H9 (cell line): ENCODE results near the gene SLC23A2. TPM values are rescaled to one million over a fixed set of nuclear protein-coding genes. Genes with fewer than 3 reads are reported as not detected.

ENCODE experiments used
- DNase-seq: peaks from one replicate; pipeline ENCODE4 v3.0.0-alpha.2; 2017
- H2AFZ ChIP-seq: one replicate; pipeline ENCODE4 v1.6.1; 2013; ENCODE audit warnings: mild to moderate bottlenecking, low read length, control low read depth, moderate library complexity
- H2AK5ac ChIP-seq: 2 replicates; pipeline ENCODE4 v1.6.1; 2013; ENCODE audit warnings: low read length, control low read depth, mixed read lengths; ENCODE audit not compliant: insufficient read length
- H2BK120ac ChIP-seq: one replicate; pipeline ENCODE4 v1.6.1; 2013; ENCODE audit warnings: low read depth, mild to moderate bottlenecking, low read length, control low read depth, inconsistent platforms; ENCODE audit not compliant: poor library complexity, severe bottlenecking
- H2BK12ac ChIP-seq: 2 replicates; pipeline ENCODE4 v1.6.1; 2013; ENCODE audit warnings: low read length, control low read depth, mixed read lengths, low read depth; ENCODE audit not compliant: insufficient read length
- H2BK15ac ChIP-seq: 2 replicates; pipeline ENCODE4 v1.6.1; 2013; ENCODE audit warnings: low read depth, low read length, control low read depth
- H2BK20ac ChIP-seq: one replicate; pipeline ENCODE4 v1.6.1; 2013; ENCODE audit warnings: low read depth, mild to moderate bottlenecking, low read length, control low read depth, inconsistent platforms; ENCODE audit not compliant: poor library complexity, severe bottlenecking
- H2BK5ac ChIP-seq: 2 replicates; pipeline ENCODE4 v1.6.1; 2013; ENCODE audit warnings: low read length, control low read depth, mixed read lengths; ENCODE audit not compliant: insufficient read length
- H3K14ac ChIP-seq: 2 replicates; pipeline ENCODE4 v1.6.1; 2013; ENCODE audit warnings: low read length, control low read depth; ENCODE audit not compliant: insufficient read depth
- H3K18ac ChIP-seq: 2 replicates; pipeline ENCODE4 v1.6.1; 2013; ENCODE audit warnings: low read depth, mild to moderate bottlenecking, mixed read lengths, low read length, control low read depth; ENCODE audit not compliant: insufficient read length
- H3K23ac ChIP-seq: 2 replicates; pipeline ENCODE4 v1.6.1; 2013; ENCODE audit warnings: low read length, control low read depth, mixed read lengths, low read depth; ENCODE audit not compliant: insufficient read length
- H3K23me2 ChIP-seq: 2 replicates; pipeline ENCODE4 v1.6.1; 2013; ENCODE audit warnings: low read depth, mild to moderate bottlenecking, mixed read lengths, low read length, control low read depth; ENCODE audit not compliant: insufficient read length, poor library complexity, severe bottlenecking
- H3K27ac ChIP-seq: 2 replicates; pipeline ENCODE4 v1.5.1; 2013; ENCODE audit warnings: low read length, control low read depth, mixed read lengths, low read depth; ENCODE audit not compliant: insufficient read length
- H3K27me3 ChIP-seq: 2 replicates; pipeline ENCODE4 v1.6.1; 2013; ENCODE audit warnings: low read length, control low read depth, inconsistent platforms; ENCODE audit not compliant: insufficient read depth
- H3K4ac ChIP-seq: 2 replicates; pipeline ENCODE4 v1.6.1; 2013; ENCODE audit warnings: low read depth, mild to moderate bottlenecking, control low read depth, inconsistent platforms, low read length, moderate library complexity
- H3K4me1 ChIP-seq: 2 replicates; pipeline ENCODE4 v1.6.1; 2013; ENCODE audit warnings: low read length, control low read depth, inconsistent platforms; ENCODE audit not compliant: insufficient read depth
- H3K4me2 ChIP-seq: 2 replicates; pipeline ENCODE4 v1.6.1; 2013; ENCODE audit warnings: low read length, control low read depth, mixed read lengths; ENCODE audit not compliant: insufficient read length, insufficient read depth
- H3K56ac ChIP-seq: 2 replicates; pipeline ENCODE4 v1.6.1; 2013; ENCODE audit warnings: low read depth, mild to moderate bottlenecking, mixed read lengths, low read length, control low read depth; ENCODE audit not compliant: insufficient read length
- H3K79me1 ChIP-seq: 2 replicates; pipeline ENCODE4 v1.6.1; 2013; ENCODE audit warnings: low read depth, mild to moderate bottlenecking, moderate library complexity, low read length, control low read depth, inconsistent platforms; ENCODE audit not compliant: insufficient read depth, poor library complexity, severe bottlenecking
- H3K79me2 ChIP-seq: 2 replicates; pipeline ENCODE4 v1.6.1; 2013; ENCODE audit warnings: low read length, control low read depth, inconsistent platforms; ENCODE audit not compliant: insufficient read depth
- H3K9ac ChIP-seq: 2 replicates; pipeline ENCODE4 v1.6.1; 2013; ENCODE audit warnings: low read length, control low read depth, mixed read lengths; ENCODE audit not compliant: insufficient read length; ENCODE audit errors: extremely low read depth
- H3K9me3 ChIP-seq: one replicate; pipeline ENCODE4 v1.6.1; 2013; ENCODE audit warnings: low read depth, low read length, inconsistent platforms; ENCODE audit not compliant: control insufficient read depth
- H3T11ph ChIP-seq: one replicate; pipeline ENCODE4 v1.6.1; 2013; ENCODE audit warnings: mild to moderate bottlenecking, low read length, control low read depth, inconsistent platforms
- H4K20me1 ChIP-seq: one replicate; pipeline ENCODE4 v1.6.1; 2013; ENCODE audit not compliant: control insufficient read depth, insufficient read length, insufficient read depth
- H4K5ac ChIP-seq: 2 replicates; pipeline ENCODE4 v1.6.1; 2013; ENCODE audit warnings: low read depth, mild to moderate bottlenecking, mixed read lengths, low read length, control low read depth; ENCODE audit not compliant: insufficient read length
- H4K8ac ChIP-seq: replicated peaks from 2 replicates; pipeline ENCODE4 v1.6.1; 2013; ENCODE audit warnings: low read length, control low read depth, mixed read lengths, low read depth; ENCODE audit not compliant: insufficient read length
- H4K91ac ChIP-seq: 2 replicates; pipeline ENCODE4 v1.6.1; 2013; ENCODE audit warnings: low read depth, mild to moderate bottlenecking, moderate library complexity, mixed read lengths, low read length, control low read depth; ENCODE audit not compliant: insufficient read length
- H3K27ac Mint-ChIP-seq, 3 experiments: 2 replicates in 2 of 3; 3 replicates in 1 of 3; pipeline ENCODE4 v1.8.0; 2020 to 2021; ENCODE audit warnings: mixed read lengths in 3 of 3, mild to moderate bottlenecking in 1 of 3, moderate library complexity in 1 of 3
- H3K27me3 Mint-ChIP-seq: 2 replicates; pipeline ENCODE4 v1.8.0; 2021; ENCODE audit warnings: low read depth, mild to moderate bottlenecking, moderate library complexity, mixed read lengths
- H3K36me3 Mint-ChIP-seq, 3 experiments: 2 replicates in 2 of 3; 3 replicates in 1 of 3; pipeline ENCODE4 v1.8.0; 2020 to 2021; ENCODE audit warnings: low read depth in 3 of 3, mixed read lengths in 3 of 3; ENCODE audit not compliant: insufficient read depth in 1 of 3
- H3K4me1 Mint-ChIP-seq, 2 experiments: 2 replicates each; pipeline ENCODE4 v1.8.0; 2020; ENCODE audit warnings: mixed read lengths in 2 of 2
- H3K4me3 Mint-ChIP-seq, 2 experiments: 2 replicates in 1 of 2; 3 replicates in 1 of 2; pipeline ENCODE4 v1.8.0; 2020 to 2021; ENCODE audit warnings: mild to moderate bottlenecking in 2 of 2, mixed read lengths in 2 of 2, moderate library complexity in 1 of 2
- H3K9me3 Mint-ChIP-seq, 2 experiments: 2 replicates in 1 of 2; 3 replicates in 1 of 2; pipeline ENCODE4 v1.8.0; 2020; ENCODE audit warnings: mild to moderate bottlenecking in 2 of 2, mixed read lengths in 2 of 2, moderate library complexity in 1 of 2
- CTCF ChIP-seq: fragments of 200-600 bp; sonication (generic); conservative IDR thresholded peaks from 3 replicates; pipeline ENCODE4 v1.8.0; 2021; ENCODE audit warnings: antibody characterized with exemption, mild to moderate bottlenecking
- WGBS: extraction: QIAGEN DNeasy Blood & Tissue Kit; methylation state at CpG from one replicate; pipeline ENCODE4 v1.1.7; 2013; ENCODE audit warnings: missing lambda C conversion rate, low lambda C conversion rate, mixed read lengths; ENCODE audit not compliant: insufficient read length; ENCODE audit errors: extremely low coverage; 5-methylcytosine and 5-hydroxymethylcytosine counted together
- total RNA-seq: library from RNA; stranded (reverse); gene quantifications from 2 replicates; pipeline ENCODE4 v1.2.1, GENCODE V29; 2021

Gene SLC23A2
- total RNA-seq, 1 experiment from 2014 or later = 16.5 TPM

- TF ChIP-seq CTCF = no peak
- no peak overlapping the region for H2BK15ac ChIP-seq
- no peak overlapping the region for H2BK12ac ChIP-seq
- Mint-ChIP-seq H3K9me3 (no peaks in the 10 kb centered on the region), H3K27me3 (no peaks in the 10 kb centered on the region), H3K36me3 (peaks cover under 1 to 4% (median 3%) of the 10 kb centered on the region in 3 experiments; a peak in 5 of 7 replicates), H3K27ac (peak overlapping the region in 1 of 3 experiments; percentile 11; a peak in 2 of 7 replicates), H3K4me3 (no peak overlapping the region), H3K4me1 (peaks cover 17 to 27% of the 10 kb centered on the region in 2 experiments)
- no peak overlapping the region for H2BK120ac ChIP-seq
- WGBS = no CpG with 5 or more reads among the region's 7 CpGs
- no peak for DNase-seq
- no peak overlapping the region for H3K27ac ChIP-seq
- peaks cover 2% of the 10 kb centered on the region; the same call in 1 of the 2 replicates for H3K4me1 ChIP-seq
- no peaks in the 10 kb centered on the region for H4K20me1 ChIP-seq
- H2AFZ ChIP-seq = no peak overlapping the region
- no peak overlapping the region for H3K4ac ChIP-seq
- no peaks in the 10 kb centered on the region for H3K9me3 ChIP-seq
- H3K56ac ChIP-seq = no peak overlapping the region
- H3K79me1 ChIP-seq = no peaks in the 10 kb centered on the region
- H3K14ac ChIP-seq = no peak overlapping the region
- H4K91ac ChIP-seq = no peak overlapping the region
- H3T11ph ChIP-seq = no peak overlapping the region
- H3K18ac ChIP-seq = no peak overlapping the region
- no peaks in the 10 kb centered on the region for H3K23me2 ChIP-seq
- no peaks in the 10 kb centered on the region for H3K27me3 ChIP-seq
- no peak overlapping the region for H2BK20ac ChIP-seq
- H4K5ac ChIP-seq = no peak overlapping the region
- H2AK5ac ChIP-seq = no peak overlapping the region
- H3K9ac ChIP-seq = no peak overlapping the region
- no peak overlapping the region for H3K4me2 ChIP-seq
- H4K8ac ChIP-seq = no peak overlapping the region
- H3K23ac ChIP-seq = no peak overlapping the region
- H2BK5ac ChIP-seq = no peak overlapping the region
- no peaks in the 10 kb centered on the region for H3K79me2 ChIP-seq
Observed at GRCh38 chr20:4893709-4894108, 107.6 kb downstream of the SLC23A2 start.
